H1 (cell line): ENCODE measurements around the gene ZNF669. TPM values are rescaled to one million over a fixed set of nuclear protein-coding genes. Genes with fewer than 3 reads are reported as not detected.

ENCODE experiments used
- CTCF ChIA-PET: fragments of 300-600 bp; sonication (Branson Sonifier 250); formaldehyde crosslinking; loops from one replicate; lab custom pipeline; 2021; ENCODE audit not compliant: partially characterized antibody; lab: Charles Lee
- POLR2A ChIA-PET: fragments of 300-600 bp; sonication (Branson Sonifier 250); formaldehyde crosslinking; loops from one replicate; lab custom pipeline; 2021; ENCODE audit warnings: inconsistent platforms; ENCODE audit not compliant: partially characterized antibody; lab: Charles Lee
- DNase-seq, 2 experiments: peaks; one replicate each; pipeline versions ENCODE4 v3.0.0 to v3.0.0-alpha.2; 2010 to 2022; ENCODE audit warnings: low spot score in 2 of 2, low read depth in 1 of 2, mixed read lengths in 1 of 2
- FAIRE-seq: peaks from 2 replicates; lab custom pipeline; 2011; peaks lifted over from hg19 to GRCh38; lab: Jason Lieb, UNC
- H2AFZ ChIP-seq: 2 replicates; pipeline ENCODE4 v1.8.1; 2012; ENCODE audit warnings: low read length, inconsistent platforms
- H2AK5ac ChIP-seq: 2 replicates; pipeline ENCODE4 v1.6.1; 2013; ENCODE audit warnings: low read depth, low read length
- H2BK120ac ChIP-seq: replicated peaks from 2 replicates; pipeline ENCODE3; 2013; ENCODE audit warnings: low read depth, low read length, inconsistent platforms
- H2BK12ac ChIP-seq: 2 replicates; pipeline ENCODE4 v1.6.1; 2013; ENCODE audit warnings: low read depth, low read length
- H2BK15ac ChIP-seq: 2 replicates; pipeline ENCODE4 v1.6.1; 2013; ENCODE audit warnings: low read length
- H2BK20ac ChIP-seq: 2 replicates; pipeline ENCODE4 v1.6.1; 2013; ENCODE audit warnings: low read length
- H2BK5ac ChIP-seq: 2 replicates; pipeline ENCODE4 v1.6.1; 2013; ENCODE audit warnings: low read depth, low read length
- H3K14ac ChIP-seq: 2 replicates; pipeline ENCODE4 v1.6.1; 2013; ENCODE audit warnings: inconsistent platforms; ENCODE audit not compliant: insufficient read length
- H3K18ac ChIP-seq: 2 replicates; pipeline ENCODE4 v1.6.1; 2013; ENCODE audit warnings: low read length; ENCODE audit errors: extremely low read depth
- H3K23ac ChIP-seq: 2 replicates; pipeline ENCODE4 v1.6.1; 2013; ENCODE audit warnings: inconsistent platforms; ENCODE audit not compliant: insufficient read length
- H3K23me2 ChIP-seq: 2 replicates; pipeline ENCODE4 v1.6.1; 2013; ENCODE audit warnings: low read depth, low read length
- H3K27ac ChIP-seq: 2 replicates; pipeline ENCODE4 v1.6.1; 2011; ENCODE audit warnings: low read depth, low read length, inconsistent platforms
- H3K27me3 ChIP-seq, 4 experiments: replicated peaks in 1 of 4; 1 replicate in 1 of 4; 2 replicates in 3 of 4; pipeline versions ENCODE4 v1.6.1 to v1.8.1; 2011 to 2013; ENCODE audit warnings: low read length in 3 of 4, mild to moderate bottlenecking in 3 of 4, inconsistent platforms in 2 of 4, mixed read lengths in 2 of 4, moderate library complexity in 1 of 4; ENCODE audit not compliant: control insufficient read depth in 3 of 4, insufficient read depth in 3 of 4; ENCODE audit errors: extremely low read depth in 1 of 4
- H3K36me3 ChIP-seq, 4 experiments: 2 replicates each; pipeline versions ENCODE4 v1.6.1 to v1.8.1; 2011 to 2013; ENCODE audit warnings: mild to moderate bottlenecking in 4 of 4, low read length in 3 of 4, moderate library complexity in 2 of 4, control low read depth in 1 of 4, inconsistent platforms in 1 of 4; ENCODE audit not compliant: insufficient read depth in 4 of 4, control insufficient read depth in 2 of 4
- H3K4ac ChIP-seq: replicated peaks from 2 replicates; pipeline ENCODE3; 2013; ENCODE audit warnings: low read length, low read depth, mixed read lengths, inconsistent platforms; ENCODE audit not compliant: insufficient read length
- H3K4me1 ChIP-seq, 4 experiments: replicated peaks in 1 of 4; 1 replicate in 1 of 4; 2 replicates in 3 of 4; pipeline versions ENCODE4 v1.6.1 to v1.8.1; 2011 to 2013; ENCODE audit warnings: low read length in 3 of 4, inconsistent platforms in 2 of 4, mixed read lengths in 1 of 4; ENCODE audit not compliant: insufficient read depth in 4 of 4, control insufficient read depth in 3 of 4
- H3K4me2 ChIP-seq, 2 experiments: 2 replicates each; pipeline versions ENCODE4 v1.6.1 to v1.8.1; 2011 to 2013; ENCODE audit warnings: low read depth in 2 of 2, low read length in 2 of 2, control low read depth in 1 of 2, inconsistent platforms in 1 of 2, mild to moderate bottlenecking in 1 of 2; ENCODE audit not compliant: insufficient read depth in 1 of 2
- H3K4me3 ChIP-seq, 4 experiments: fragments of 200-600, 300-600 bp in 1 of 4; sonication (generic), shearing (Covaris generic), sonication (Bioruptor Twin) in 1 of 4; 2 replicates each; pipeline versions ENCODE4 v1.5.1 to v1.8.1; 2011 to 2016; ENCODE audit warnings: low read length in 4 of 4, low read depth in 3 of 4, control low read depth in 2 of 4, inconsistent platforms in 2 of 4, mild to moderate bottlenecking in 2 of 4, mixed read lengths in 1 of 4, moderate library complexity in 1 of 4; ENCODE audit not compliant: insufficient read depth in 2 of 4; ENCODE audit errors: extremely low read depth in 1 of 4
- H3K56ac ChIP-seq: replicated peaks from 2 replicates; pipeline ENCODE3; 2013; ENCODE audit warnings: low read depth, mild to moderate bottlenecking, mixed read lengths, low read length, inconsistent platforms; ENCODE audit not compliant: insufficient read length
- H3K79me1 ChIP-seq: 2 replicates; pipeline ENCODE4 v1.6.1; 2013; ENCODE audit warnings: low read depth, low read length, control low read depth
- H3K79me2 ChIP-seq, 2 experiments: 2 replicates each; pipeline versions ENCODE4 v1.6.1 to v1.8.1; 2012 to 2013; ENCODE audit warnings: low read length in 2 of 2, mild to moderate bottlenecking in 2 of 2, inconsistent platforms in 1 of 2; ENCODE audit not compliant: insufficient read depth in 2 of 2, control insufficient read depth in 1 of 2
- H3K9ac ChIP-seq, 4 experiments: replicated peaks in 1 of 4; 1 replicate in 1 of 4; 2 replicates in 3 of 4; pipeline versions ENCODE4 v1.6.1 to v1.8.1; 2011 to 2013; ENCODE audit warnings: low read depth in 3 of 4, low read length in 3 of 4, control low read depth in 2 of 4, mild to moderate bottlenecking in 2 of 4, moderate library complexity in 2 of 4, inconsistent platforms in 1 of 4; ENCODE audit errors: extremely low read depth in 1 of 4
- H3K9me3 ChIP-seq, 2 experiments: 2 replicates each; pipeline versions ENCODE4 v1.6.1 to v1.8.1; 2012 to 2013; ENCODE audit warnings: mild to moderate bottlenecking in 2 of 2, moderate library complexity in 2 of 2, control low read depth in 1 of 2, inconsistent platforms in 1 of 2, low read depth in 1 of 2, low read length in 1 of 2, mixed read lengths in 1 of 2; ENCODE audit not compliant: insufficient read depth in 2 of 2
- H4K20me1 ChIP-seq, 2 experiments: replicated peaks in 1 of 2; 2 replicates each; pipeline versions ENCODE3 to v1.8.1; 2011 to 2013; ENCODE audit warnings: inconsistent platforms in 2 of 2, low read length in 2 of 2, mild to moderate bottlenecking in 1 of 2; ENCODE audit not compliant: insufficient read depth in 2 of 2, control insufficient read depth in 1 of 2
- H4K5ac ChIP-seq: 2 replicates; pipeline ENCODE4 v1.6.1; 2013; ENCODE audit warnings: low read length, low read depth, mixed read lengths, inconsistent platforms; ENCODE audit not compliant: insufficient read length
- H4K8ac ChIP-seq: 2 replicates; pipeline ENCODE4 v1.8.0; 2013; ENCODE audit warnings: mild to moderate bottlenecking, moderate library complexity, low read length, inconsistent platforms; ENCODE audit not compliant: insufficient read depth; ENCODE audit errors: extremely low read depth
- H4K91ac ChIP-seq: replicated peaks from 2 replicates; pipeline ENCODE3; 2013; ENCODE audit warnings: low read length, mixed read lengths, inconsistent platforms; ENCODE audit not compliant: insufficient read length
- ATF3 ChIP-seq: IDR thresholded peaks from 2 replicates; pipeline ENCODE4 v1.6.1; 2011; ENCODE audit warnings: low read depth, mild to moderate bottlenecking, low read length; ENCODE audit not compliant: insufficient read depth
- BACH1 ChIP-seq: IDR thresholded peaks from 2 replicates; pipeline ENCODE4 v1.6.1; 2012; ENCODE audit warnings: low read length, improper control_type of control experiment
- BCL11A ChIP-seq, 2 experiments: IDR thresholded peaks; one replicate each; pipeline ENCODE4 v1.6.1; 2011; ENCODE audit warnings: low read depth in 2 of 2, low read length in 2 of 2, mild to moderate bottlenecking in 2 of 2
- CEBPB ChIP-seq: IDR thresholded peaks from 2 replicates; pipeline ENCODE4 v1.6.1; 2012; ENCODE audit warnings: low read depth, low read length
- CHD2 ChIP-seq: IDR thresholded peaks from 2 replicates; pipeline ENCODE4 v1.6.1; 2012; ENCODE audit warnings: low read length, improper control_type of control experiment
- SIN3A ChIP-seq, 2 experiments: IDR thresholded peaks in 1 of 2; conservative IDR thresholded peaks in 1 of 2; 2 replicates each; pipeline ENCODE4 v1.6.1; 2011 to 2012; ENCODE audit warnings: low read length in 2 of 2, improper control_type of control experiment in 1 of 2, low read depth in 1 of 2, mild to moderate bottlenecking in 1 of 2
- ZNF274 ChIP-seq: IDR thresholded peaks from 2 replicates; pipeline ENCODE4 v1.7.0; 2012; ENCODE audit warnings: low read length, borderline replicate concordance; ENCODE audit errors: extremely low read depth
- WGBS, 2 experiments: shearing (Covaris generic) in 1 of 2; methylation state at CpG; one replicate each; pipeline versions ENCODE4 v1.1.6 to v1.1.7; 2013 to 2015; ENCODE audit warnings: low lambda C conversion rate in 2 of 2, mixed read lengths in 2 of 2, inconsistent platforms in 1 of 2, low coverage in 1 of 2, missing lambda C conversion rate in 1 of 2; ENCODE audit not compliant: insufficient replicate concordance in 2 of 2, insufficient coverage in 1 of 2, insufficient read length in 1 of 2; ENCODE audit errors: extremely low coverage in 1 of 2, missing lambda C conversion rate in 1 of 2; 5-methylcytosine and 5-hydroxymethylcytosine counted together
- polyA plus RNA-seq, 7 experiments: library from polyadenylated mRNA; depleted of rRNA in 3 of 7; stranded (reverse) in 5 of 7; unstranded in 2 of 7; fragments of >200 nt in 5 of 7; fragments of 200-250 nt in 2 of 7; gene quantifications; 1 replicate in 5 of 7; 2 replicates in 1 of 7; 4 replicates in 1 of 7; pipeline versions ENCODE4 v1.2.1 to v1.2.3, GENCODE V29; 2011 to 2013; ENCODE audit warnings: missing spikeins in 2 of 7, mixed read lengths in 2 of 7
- total RNA-seq: library from RNA; stranded (reverse); fragmentation: NEBNext Ultra II Directional; extraction: Animal tissue kit (Norgen Biotek cat#: 25700); gene quantifications from 2 replicates; pipeline ENCODE4 v1.2.1, GENCODE V29; 2021

The ZNF669 gene
- total and polyA plus RNA-seq, 2 of the 8 experiments (the other 6 are each of a cell fraction or from before 2014, with no cell fraction given), result 4.8 to 20.3 TPM

- no peak for FAIRE-seq
- Histone ChIP-seq H3K23me2 (no peaks in the 10 kb centered on the region), H3K56ac (no peak overlapping the region), H2BK5ac (no peak overlapping the region), H3K9me3 (0 out of 4 replicates have a peak, but pooled peaks cover 0 to 3% of the 10 kb centered on the region in 2 experiments), H3K27ac (no peak overlapping the region), H3K14ac (no peak overlapping the region), H2AFZ (no peak overlapping the region), H3K79me1 (no peaks in the 10 kb centered on the region; the same call in 1 of the 2 replicates), H3K18ac (no peak overlapping the region), H3K23ac (no peak overlapping the region), H4K91ac (no peak overlapping the region), H4K8ac (no peak overlapping the region), H2BK15ac (no peak overlapping the region), H4K5ac (no peak overlapping the region), H3K9ac (no peak overlapping the region), H3K4ac (no peak overlapping the region), H2AK5ac (no peak overlapping the region), H4K20me1 (peaks cover 5 to 10% of the 10 kb centered on the region in 2 experiments), H3K4me3 (no peak overlapping the region), H3K4me2 (no peak overlapping the region), H2BK20ac (no peak overlapping the region), H2BK120ac (no peak overlapping the region), H3K4me1 (no peaks in the 10 kb centered on the region), H3K36me3 (peaks cover 10 to 30% (median 17%) of the 10 kb centered on the region in 4 experiments), H3K27me3 (no peaks in the 10 kb centered on the region), H2BK12ac (no peak overlapping the region), H3K79me2 (peaks cover 0 to 13% of the 10 kb centered on the region in 2 experiments; a peak in 2 of 4 replicates)
- no peak for DNase-seq
- TF ChIP-seq CHD2 (no peak), CEBPB (no peak), ZNF274 (no peak), BCL11A (IDR thresholded peaks at IDR 0.05; ENCODE audit: low read depth in 2 of 2, low read length in 2 of 2) (no peak), ATF3 (no peak), SIN3A (conservative IDR thresholded peaks at IDR 0.05 in 1 of 2, IDR thresholded peaks at IDR 0.05 in 1 of 2; ENCODE audit: low read depth in 1 of 2, low read length in 2 of 2) (no peak), BACH1 (no peak)
- ChIA-PET POLR2A (no interaction called here), CTCF (no interaction called here)
- WGBS, 2 experiments, result 80% methylated on average over 3 of the region's 3 CpGs; no CpG with 5 or more reads in 1 of the 2 experiments
These were observed 8.0 kb downstream of the ZNF669 start for GRCh38 chr1:247096112-247096511.
